ENCODE results near the gene MRPS25. TPM values are rescaled to one million over a fixed set of nuclear protein-coding genes. Genes with fewer than 3 reads are reported as not detected.

The MRPS25 gene
- total and polyA plus RNA-seq, 9 of the 15 experiments (the other 6 are each of a cell fraction or from before 2014, with no cell fraction given), result 34.3 to 129 (median 78.2) TPM

- TF ChIP-seq STAT6 (CRISPR knock-in tag; IDR thresholded peaks at IDR 0.05), result 0 out of 2 replicates have a peak, but pooled peaks have one; percentile 16
- TF ChIP-seq MLLT1 (IDR thresholded peaks at IDR 0.05), result peak; percentile 84 to 100; a peak in 3 of 4 replicates
- peak; percentile 75; the same call in 1 of the 2 replicates for TF ChIP-seq SMARCE1 (IDR thresholded peaks at IDR 0.05)
- TF ChIP-seq HLTF (IDR thresholded peaks at IDR 0.05), result peak; percentile 85
- peak; percentile 52; the same call in 1 of the 2 replicates for TF ChIP-seq NCOR1 (IDR thresholded peaks at IDR 0.05)
- peak; percentile 84; the same call in 1 of the 2 replicates for TF ChIP-seq GATAD2A (IDR thresholded peaks at IDR 0.05)
- TF ChIP-seq ZSCAN29 (IDR thresholded peaks at IDR 0.05), result peak; percentile 98
- peak; percentile 76; the same call in 1 of the 2 replicates for TF ChIP-seq ILF3 (IDR thresholded peaks at IDR 0.05; ENCODE audit: borderline replicate concordance)
- peak; percentile 82 for TF ChIP-seq ZBTB33 (CRISPR knock-in tag; IDR thresholded peaks at IDR 0.05)
- peak; percentile 82 for TF ChIP-seq KDM5B (IDR thresholded peaks at IDR 0.05; ENCODE audit: insufficient replicate concordance, low read depth, low read length)
- TF ChIP-seq RNF2 (IDR thresholded peaks at IDR 0.05), result 0 out of 2 replicates have a peak, but pooled peaks have one; percentile 25
- peak; percentile 33; the same call in 1 of the 2 replicates for TF ChIP-seq ZNF12 (CRISPR knock-in tag; IDR thresholded peaks at IDR 0.05)
- TF ChIP-seq RBBP5 (IDR thresholded peaks at IDR 0.05; ENCODE audit: borderline replicate concordance, insufficient read depth, low read length, poor library complexity, severe bottlenecking), result peak; percentile 98
- peak; percentile 97 for TF ChIP-seq ZBTB1 (CRISPR knock-in tag; IDR thresholded peaks at IDR 0.05; ENCODE audit: borderline replicate concordance, low read depth)
- TF ChIP-seq DPF2 (IDR thresholded peaks at IDR 0.05), result peak; percentile 70
- no peak for TF ChIP-seq ZNF785 (CRISPR knock-in tag; IDR thresholded peaks at IDR 0.05)
- no peak; the same call in 1 of the 2 replicates for TF ChIP-seq SMARCA4 (IDR thresholded peaks at IDR 0.05)
- TF ChIP-seq TAF1 (IDR thresholded peaks at IDR 0.05; ENCODE audit: control insufficient read depth, extremely low read depth, insufficient read depth, low read length, severe bottlenecking), result peak; percentile 98
- TF ChIP-seq HNRNPL (IDR thresholded peaks at IDR 0.05; ENCODE audit: low read depth, low read length), result 0 out of 2 replicates have a peak, but pooled peaks have one; percentile 19
- TF ChIP-seq KDM1A (IDR thresholded peaks at IDR 0.05), result peak in 1 of 2 experiments; percentile 58; a peak in 2 of 4 replicates
- TF ChIP-seq DACH1 (IDR thresholded peaks at IDR 0.05; ENCODE audit: partially characterized antibody), result peak; percentile 35
These were observed 33.6 kb upstream of the MRPS25 start, which contains the start of gene RBSN (continued) for GRCh38 chr3:15098503-15099363.

Measured in K562 (cell line).